Activated B cell treated with CpG ODN at 0.5 μM for 24 hours (primary cell): ENCODE data around the gene SENP5. TPM values are rescaled to one million over a fixed set of nuclear protein-coding genes. Genes with fewer than 3 reads are reported as not detected.
A peak's percentile ranks its signal among the peaks of the same experiment; 100 is the strongest.
"Not testable (repeated sequence)": the region's sequence is repeated elsewhere in the genome, so short reads cannot be mapped to it uniquely, and the experiment has no call there.

ENCODE experiments used
- ATAC-seq: fragments of 200-7000 bp; cut with Tn5 transposase; one replicate; pipeline ENCODE4 v1.10.0; 2021; ENCODE audit warnings: low read depth, mild to moderate bottlenecking, moderate library complexity
- CTCF ChIA-PET: fragments of 350-600 bp; sonication (Branson Sonifier 250); formaldehyde crosslinking; loops from one replicate; lab custom pipeline; 2021; ENCODE audit warnings: antibody characterized with exemption; lab: Charles Lee
- POLR2A ChIA-PET: fragments of 350-600 bp; sonication (Branson Sonifier 250); formaldehyde crosslinking; loops from one replicate; lab custom pipeline; 2021; ENCODE audit warnings: antibody characterized with exemption; lab: Charles Lee
- DNase-seq: peaks from one replicate; pipeline ENCODE4 v3.0.0; 2022
- H3K27ac Mint-ChIP-seq: one replicate; pipeline ENCODE4 v1.8.0; 2020; ENCODE audit warnings: mixed read lengths
- H3K27me3 Mint-ChIP-seq: one replicate; pipeline ENCODE4 v1.8.0; 2021; ENCODE audit warnings: mixed read lengths
- H3K36me3 Mint-ChIP-seq: one replicate; pipeline ENCODE4 v1.8.0; 2021; ENCODE audit warnings: low read depth, mixed read lengths
- H3K4me1 Mint-ChIP-seq: one replicate; pipeline ENCODE4 v1.8.0; 2021; ENCODE audit warnings: mixed read lengths
- H3K4me3 Mint-ChIP-seq: one replicate; pipeline ENCODE4 v1.8.0; 2020; ENCODE audit warnings: mild to moderate bottlenecking, mixed read lengths
- H3K9me3 Mint-ChIP-seq: one replicate; pipeline ENCODE4 v1.8.0; 2020; ENCODE audit warnings: mixed read lengths
- intact Hi-C: fragments of 100-400 bp; cut with micrococcal nuclease; formaldehyde crosslinking; loops from one replicate; pipeline ENCODE4 v1.15.1; 2024
- total RNA-seq: library from RNA; stranded (reverse); gene quantifications from 2 replicates; pipeline ENCODE4 v1.2.3, GENCODE V29; 2022
- TF ChIP-seq, protein P1 (sequence below): fragments of 200-600 bp; IDR thresholded peaks from one replicate; pipeline ENCODE4 v1.8.0; 2022; ENCODE audit warnings: antibody characterized with exemption, mild to moderate bottlenecking

Gene SENP5
- total RNA-seq, 1 donor from 2014 or later = 45.2 TPM

DNA sequence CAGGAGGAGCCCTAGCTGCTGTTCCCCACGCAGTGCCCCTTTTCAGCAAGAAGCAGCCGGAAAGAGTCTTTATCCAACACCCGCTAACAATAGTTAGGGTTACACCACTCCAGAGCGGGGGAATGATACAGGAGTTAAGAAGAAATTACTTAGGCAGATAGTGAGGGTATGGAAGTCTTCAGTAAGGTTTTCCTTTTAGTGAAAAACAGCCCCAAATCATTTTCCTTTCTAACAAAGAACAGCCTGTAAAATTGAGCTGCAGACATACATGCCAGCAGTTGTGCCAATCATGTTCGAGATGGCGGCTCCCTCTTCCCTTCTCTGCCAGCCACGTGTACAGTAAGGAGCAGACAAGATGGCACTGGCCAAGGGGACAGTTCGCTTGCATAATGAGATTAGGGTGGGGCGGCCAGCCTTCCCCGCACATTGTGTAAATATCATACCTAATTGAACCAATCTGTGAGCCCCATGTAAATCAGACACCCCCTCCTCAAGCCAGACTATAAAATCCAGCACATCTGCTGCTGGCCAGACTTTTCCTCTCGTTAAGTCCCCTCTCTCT, 18.5 kb upstream of the SENP5 start:
- no peaks in the 10 kb centered on the region for H3K36me3 Mint-ChIP-seq
- ChIA-PET CTCF (no interaction called here), POLR2A (no interaction called here)
- H3K27ac Mint-ChIP-seq = no peak overlapping the region
- H3K4me1 Mint-ChIP-seq = no peaks in the 10 kb centered on the region
- TF ChIP-seq, protein P1, sequence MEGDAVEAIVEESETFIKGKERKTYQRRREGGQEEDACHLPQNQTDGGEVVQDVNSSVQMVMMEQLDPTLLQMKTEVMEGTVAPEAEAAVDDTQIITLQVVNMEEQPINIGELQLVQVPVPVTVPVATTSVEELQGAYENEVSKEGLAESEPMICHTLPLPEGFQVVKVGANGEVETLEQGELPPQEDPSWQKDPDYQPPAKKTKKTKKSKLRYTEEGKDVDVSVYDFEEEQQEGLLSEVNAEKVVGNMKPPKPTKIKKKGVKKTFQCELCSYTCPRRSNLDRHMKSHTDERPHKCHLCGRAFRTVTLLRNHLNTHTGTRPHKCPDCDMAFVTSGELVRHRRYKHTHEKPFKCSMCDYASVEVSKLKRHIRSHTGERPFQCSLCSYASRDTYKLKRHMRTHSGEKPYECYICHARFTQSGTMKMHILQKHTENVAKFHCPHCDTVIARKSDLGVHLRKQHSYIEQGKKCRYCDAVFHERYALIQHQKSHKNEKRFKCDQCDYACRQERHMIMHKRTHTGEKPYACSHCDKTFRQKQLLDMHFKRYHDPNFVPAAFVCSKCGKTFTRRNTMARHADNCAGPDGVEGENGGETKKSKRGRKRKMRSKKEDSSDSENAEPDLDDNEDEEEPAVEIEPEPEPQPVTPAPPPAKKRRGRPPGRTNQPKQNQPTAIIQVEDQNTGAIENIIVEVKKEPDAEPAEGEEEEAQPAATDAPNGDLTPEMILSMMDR = no peak
- DNase-seq (no peak), ATAC-seq (no peak)
- no peaks in the 10 kb centered on the region for H3K9me3 Mint-ChIP-seq
- no peak overlapping the region for H3K4me3 Mint-ChIP-seq
- H3K27me3 Mint-ChIP-seq = peaks cover 10% of the 10 kb centered on the region
- intact Hi-C loops = no loop called here

DNA sequence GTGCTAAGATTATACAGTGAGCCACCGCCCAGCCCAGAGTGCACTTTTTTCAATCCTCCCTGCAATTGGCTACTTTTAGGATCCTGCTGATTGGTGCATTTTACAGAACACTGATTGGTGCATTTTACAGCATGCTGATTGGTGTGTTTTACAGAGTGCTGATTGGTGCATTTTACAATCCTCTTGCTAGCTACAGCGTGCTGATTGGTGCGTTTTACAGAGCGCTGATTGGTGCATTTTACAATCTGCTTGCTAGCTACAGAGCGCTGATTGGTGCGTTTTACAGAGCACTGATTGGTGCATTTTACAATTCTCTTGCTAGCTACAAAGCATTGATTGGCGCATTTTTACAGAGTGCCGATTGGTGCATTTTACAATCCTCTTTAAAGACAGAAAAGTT, 4.7 kb upstream of the SENP5 start:
- CTCF ChIA-PET, H3K4me1 Mint-ChIP-seq, ATAC-seq, H3K27ac Mint-ChIP-seq, DNase-seq, H3K4me3 Mint-ChIP-seq, H3K36me3 Mint-ChIP-seq, intact Hi-C loops, POLR2A ChIA-PET, H3K27me3 Mint-ChIP-seq, H3K9me3 Mint-ChIP-seq: not testable (repeated sequence)

DNA sequence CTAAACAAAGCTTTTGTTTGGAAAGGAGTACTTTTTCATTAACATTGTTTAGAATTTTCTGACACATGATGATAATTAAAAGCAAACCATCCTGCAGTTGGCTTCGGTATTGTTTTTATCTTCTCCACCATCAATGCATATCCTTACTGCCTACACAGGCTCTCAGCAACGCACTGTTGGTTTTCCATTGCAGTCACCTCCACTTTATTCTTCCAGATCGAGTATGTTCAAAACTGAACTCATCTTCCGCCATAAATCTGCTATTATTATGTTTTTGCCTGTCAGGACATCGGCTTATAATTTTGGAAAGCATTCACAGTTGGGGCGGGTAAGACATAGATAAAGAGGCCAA, 589 bp upstream of the SENP5 start:
- Mint-ChIP-seq H3K4me1 (peaks cover 24% of the 10 kb centered on the region), H3K36me3 (peaks cover 8% of the 10 kb centered on the region), H3K4me3 (peak overlapping the region; percentile 87), H3K9me3 (no peaks in the 10 kb centered on the region), H3K27ac (peak overlapping the region; percentile 89), H3K27me3 (no peaks in the 10 kb centered on the region)
- intact Hi-C loops = loop anchor here (1.0 to 5.0 kb wide), 5 partner anchors 75 to 365 kb away; partner anchors contain the start of genes FBXO45, NCBP2, RNF168 and WDR53
- ATAC-seq (no peak), DNase-seq (no peak)
- TF ChIP-seq, protein P1 = no peak
- ChIA-PET CTCF (interaction anchor here (1.0 to 1.3 kb wide), 2 partner anchors 29 to 103 kb away, joined by 3 to 8 read pairs; no protein-coding TSS in a partner anchor), POLR2A (interaction anchor here (0.6 to 3.0 kb wide), 8 partner anchors 75 to 366 kb away, joined by 3 to 49 read pairs (median 7); partner anchors contain the start of genes CEP19, FBXO45, NCBP2 and PAK2)

DNA sequence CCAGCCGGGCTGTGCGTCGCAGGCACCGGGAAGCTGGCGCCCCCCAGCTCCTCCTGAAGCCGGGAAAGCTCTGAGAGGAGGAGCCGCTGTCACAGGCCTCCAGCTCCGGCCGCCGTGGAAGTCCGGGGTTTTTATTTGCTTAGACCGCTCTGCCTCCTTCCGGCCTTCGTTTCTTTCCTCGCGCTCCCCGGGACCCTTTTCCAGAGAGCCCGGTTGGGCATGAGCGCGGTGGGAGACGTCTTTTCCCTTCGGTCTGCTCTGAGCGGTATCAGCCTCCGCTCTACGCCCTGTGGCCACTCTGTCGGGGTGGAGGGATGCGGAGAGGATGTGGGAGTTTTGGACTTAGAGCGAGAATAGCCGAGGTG, 559 bp downstream of the SENP5 start:
- intact Hi-C loops = loop anchor here (5.0 kb wide), 2 partner anchors 126 to 366 kb away; partner anchors contain the start of gene RNF168

DNA sequence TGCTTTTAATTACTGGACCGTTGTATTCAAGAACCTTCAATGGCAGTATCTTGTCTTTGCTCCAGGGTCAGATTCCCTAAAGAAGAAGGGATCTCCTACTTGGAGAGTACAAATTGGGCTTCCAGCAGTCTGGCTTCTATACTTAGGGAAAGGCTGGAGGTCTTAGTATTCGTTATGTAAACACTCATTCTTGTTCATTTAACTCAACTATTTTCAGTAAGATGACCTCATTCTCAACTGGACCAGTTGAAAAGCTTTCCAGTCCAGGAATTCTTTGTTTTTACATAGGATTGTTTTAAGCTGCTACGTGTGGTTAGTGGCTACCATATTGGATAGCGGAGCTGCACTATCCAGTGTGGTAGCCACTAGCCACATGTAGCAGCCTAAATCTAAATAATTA, 4.6 kb downstream of the SENP5 start:
- Mint-ChIP-seq H3K27me3 (no peaks in the 10 kb centered on the region), H3K27ac (no peak overlapping the region), H3K9me3 (no peaks in the 10 kb centered on the region), H3K4me1 (peaks cover 38% of the 10 kb centered on the region), H3K36me3 (peaks cover 21% of the 10 kb centered on the region), H3K4me3 (no peak overlapping the region)
- ChIA-PET CTCF (interaction anchor here (1.2 kb wide), 1 partner anchor 343 kb away, joined by 3 read pairs; no protein-coding TSS in a partner anchor), POLR2A (interaction anchor here (0.6 kb wide), 1 partner anchor 102 kb away, joined by 3 read pairs; no protein-coding TSS in a partner anchor)
- intact Hi-C loops = no loop called here
- DNase-seq (no peak), ATAC-seq (no peak)
- TF ChIP-seq, protein P1 = no peak

More for the DNA sequence above, 559 bp downstream of the SENP5 start:
- H3K36me3 Mint-ChIP-seq = peaks cover 13% of the 10 kb centered on the region
- TF ChIP-seq, protein P1 = no peak
- no peaks in the 10 kb centered on the region for H3K9me3 Mint-ChIP-seq
- ATAC-seq = no peak
- peak overlapping the region; percentile 86 for H3K27ac Mint-ChIP-seq
- peak overlapping the region; percentile 93 for H3K4me3 Mint-ChIP-seq
- CTCF ChIA-PET = interaction anchor here (1.0 to 1.3 kb wide), 3 partner anchors 31 to 101 kb away, joined by 3 to 8 read pairs (median 3); no protein-coding TSS in a partner anchor
- POLR2A ChIA-PET = interaction anchor here (0.6 to 3.0 kb wide), 17 partner anchors 13 to 300 kb away, joined by 3 to 49 read pairs (median 3); partner anchors contain the start of genes CEP19, FBXO45, NCBP2 and PAK2
- no peaks in the 10 kb centered on the region for H3K27me3 Mint-ChIP-seq
- peaks cover 30% of the 10 kb centered on the region for H3K4me1 Mint-ChIP-seq
- no peak for DNase-seq

DNA sequence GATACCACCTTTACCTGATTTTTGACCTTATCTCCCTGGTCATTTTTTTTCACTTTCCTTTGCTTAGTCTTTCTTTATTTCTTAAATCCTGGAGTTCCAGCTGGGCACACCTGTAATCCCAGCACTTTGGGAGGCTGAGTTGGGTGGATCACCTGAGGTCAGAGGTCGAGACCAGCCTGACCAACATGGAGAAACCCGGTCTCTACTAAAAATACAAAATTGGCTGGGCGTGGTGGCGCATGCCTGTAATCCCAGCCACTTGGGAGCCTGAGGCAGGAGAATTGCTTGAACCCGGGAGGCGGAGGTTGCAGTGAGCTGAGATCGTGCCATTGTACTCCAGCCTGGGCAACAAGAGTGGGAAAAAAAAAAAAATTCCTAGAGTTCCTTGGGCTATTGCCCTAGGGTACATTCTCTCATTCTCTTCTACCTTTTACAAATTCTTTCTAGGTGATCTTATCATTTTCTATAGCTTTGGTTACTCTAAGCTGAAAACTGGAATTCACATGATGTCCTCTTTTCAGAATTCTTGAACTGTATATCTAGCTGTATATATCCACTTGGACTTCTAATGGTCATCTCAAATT, 6.9 kb downstream of the SENP5 start:
- H3K4me1 Mint-ChIP-seq = peaks cover 30% of the 10 kb centered on the region
- DNase-seq, ATAC-seq, H3K27me3 Mint-ChIP-seq, H3K9me3 Mint-ChIP-seq, H3K27ac Mint-ChIP-seq, H3K4me3 Mint-ChIP-seq, intact Hi-C loops: not testable (repeated sequence)
- ChIA-PET CTCF (interaction anchor here (0.6 kb wide), 1 partner anchor 12 kb away, joined by 3 read pairs; no protein-coding TSS in a partner anchor), POLR2A (interaction anchor here (0.7 kb wide), 1 partner anchor 126 kb away, joined by 5 read pairs; no protein-coding TSS in a partner anchor)
- H3K36me3 Mint-ChIP-seq = peaks cover 26% of the 10 kb centered on the region
